Suprapubic skin (tissue), 3 donors: ENCODE data around the gene NME8.

Experiments
- CTCF ChIP-seq, 2 donors: fragments of 200-600 bp in 1 of 2; fragments of 450-650 bp in 1 of 2; sonication (generic) in 1 of 2; IDR thresholded peaks; one replicate each; pipeline ENCODE4 v1.5.1; 2016 to 2019; ENCODE audit warnings: antibody characterized with exemption in 2 of 2, mild to moderate bottlenecking in 1 of 2, moderate library complexity in 1 of 2
- POLR2A ChIP-seq, 2 donors: fragments of 450-650 bp; IDR thresholded peaks; one replicate each; pipeline ENCODE4 v1.6.1; 2017; ENCODE audit warnings: antibody characterized with exemption in 2 of 2, mild to moderate bottlenecking in 2 of 2, moderate library complexity in 2 of 2

DNA sequence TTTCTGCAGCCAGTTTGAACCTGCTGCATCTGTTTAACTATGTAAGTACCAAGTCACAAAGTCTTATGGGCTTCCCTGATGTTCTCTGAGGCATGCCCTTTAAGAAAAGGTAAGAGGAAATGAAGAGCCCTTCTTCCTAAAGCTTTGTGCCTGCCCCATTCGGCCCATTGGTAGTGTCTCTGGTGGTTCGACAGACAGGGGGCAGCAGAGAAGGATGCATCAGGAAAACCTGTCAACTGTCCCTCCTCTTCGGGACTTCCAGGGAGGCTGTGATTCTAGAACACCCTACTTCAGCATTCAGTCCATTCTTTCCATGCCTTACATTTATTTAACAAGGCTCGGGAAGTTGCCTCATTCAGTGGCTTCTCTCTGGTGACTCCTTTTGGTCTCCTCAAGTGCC lies 70.1 kb downstream of the NME8 start:
- no peak for TF ChIP-seq CTCF (IDR thresholded peaks at IDR 0.05)
- no peak for TF ChIP-seq POLR2A (IDR thresholded peaks at IDR 0.05)
